ENCODE measurements around the gene LEF1. TPM values are rescaled to one million over a fixed set of nuclear protein-coding genes. Genes with fewer than 3 reads are reported as not detected.

The LEF1 gene
- total and polyA plus RNA-seq, 2 donors (not counting 3 experiments of a cell fraction or from before 2014, with no cell fraction given) = 0.46 TPM; not detected in 1

DNA sequence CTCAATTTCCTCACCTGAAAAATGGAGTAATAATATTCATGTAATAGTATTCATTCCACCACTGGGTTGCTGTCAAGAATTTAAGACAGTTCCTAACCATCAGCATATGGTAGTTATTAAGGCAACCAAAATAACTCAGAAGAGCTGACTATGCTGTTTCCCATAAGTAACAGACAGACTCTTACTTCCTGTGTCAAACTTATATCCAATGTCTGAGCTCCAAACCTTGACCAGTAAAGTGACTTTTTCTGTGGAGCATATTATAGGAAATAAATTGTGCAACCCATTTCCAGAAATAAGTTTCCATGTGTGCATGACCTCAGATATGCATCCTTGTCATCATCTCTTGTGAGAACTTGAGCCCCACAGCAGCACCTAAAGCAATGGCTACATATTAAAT, 100.3 kb downstream of the LEF1 start:
- Histone ChIP-seq H3K4me2 (ENCODE audit: insufficient read depth, low read length) (no peak overlapping the region), H3K9ac (replicated peaks; ENCODE audit: extremely low read depth, insufficient read depth, low read length) (no peak overlapping the region), H3K36me3 (ENCODE audit: control insufficient read depth in 2 of 2, extremely low read depth in 1 of 2, insufficient read depth in 2 of 2, low read length in 2 of 2) (no peaks in the 10 kb centered on the region), H3K79me2 (ENCODE audit: control insufficient read depth, insufficient read depth, low read length) (no peaks in the 10 kb centered on the region), H3K27me3 (ENCODE audit: control insufficient read depth in 2 of 2, insufficient read depth in 2 of 2, low read length in 2 of 2) (no peaks in the 10 kb centered on the region), H3K9me3 (replicated peaks; ENCODE audit: control insufficient read depth, insufficient read depth, low read length) (no peaks in the 10 kb centered on the region), H3K9me1 (replicated peaks; ENCODE audit: control insufficient read depth, extremely low read depth, insufficient read depth, low read length) (no peaks in the 10 kb centered on the region), H3K4me1 (ENCODE audit: control insufficient read depth, extremely low read depth, insufficient read depth, low read length) (no peaks in the 10 kb centered on the region), H3K27ac (ENCODE audit: insufficient read depth, low read depth, low read length) (no peak overlapping the region), H2AFZ (ENCODE audit: low read depth, low read length) (no peak overlapping the region), H4K20me1 (replicated peaks; ENCODE audit: control insufficient read depth, extremely low read depth, insufficient read depth, low read length) (no peaks in the 10 kb centered on the region), H3K4me3 (replicated peaks in 1 of 3; ENCODE audit: insufficient read depth in 1 of 3, low read depth in 1 of 3, low read length in 3 of 3) (no peak overlapping the region)
- FAIRE-seq = no peak
- TF ChIP-seq FOS (IDR thresholded peaks at IDR 0.05; ENCODE audit: borderline replicate concordance, insufficient read depth, low read length) (no peak), EZH2 (IDR thresholded peaks at IDR 0.05; ENCODE audit: borderline replicate concordance, low read depth, low read length, severe bottlenecking) (no peak), GATA2 (IDR thresholded peaks at IDR 0.05; ENCODE audit: insufficient read depth, insufficient read length, low read depth, low read length) (no peak), POLR2AphosphoS5 (IDR thresholded peaks at IDR 0.05; ENCODE audit: insufficient read depth, low read depth, low read length) (no peak), JUN (IDR thresholded peaks at IDR 0.05; ENCODE audit: borderline replicate concordance, insufficient read depth, insufficient read length, low read depth) (no peak), MYC (IDR thresholded peaks at IDR 0.05; ENCODE audit: low read depth, low read length) (no peak), POLR2A (IDR thresholded peaks at IDR 0.05; ENCODE audit: low read depth, low read length) (no peak)
- TF ChIP-seq, protein P1, sequence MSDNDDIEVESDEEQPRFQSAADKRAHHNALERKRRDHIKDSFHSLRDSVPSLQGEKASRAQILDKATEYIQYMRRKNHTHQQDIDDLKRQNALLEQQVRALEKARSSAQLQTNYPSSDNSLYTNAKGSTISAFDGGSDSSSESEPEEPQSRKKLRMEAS (IDR thresholded peaks at IDR 0.05; ENCODE audit: insufficient read depth, insufficient read length) = no peak
- TF ChIP-seq, protein P2, sequence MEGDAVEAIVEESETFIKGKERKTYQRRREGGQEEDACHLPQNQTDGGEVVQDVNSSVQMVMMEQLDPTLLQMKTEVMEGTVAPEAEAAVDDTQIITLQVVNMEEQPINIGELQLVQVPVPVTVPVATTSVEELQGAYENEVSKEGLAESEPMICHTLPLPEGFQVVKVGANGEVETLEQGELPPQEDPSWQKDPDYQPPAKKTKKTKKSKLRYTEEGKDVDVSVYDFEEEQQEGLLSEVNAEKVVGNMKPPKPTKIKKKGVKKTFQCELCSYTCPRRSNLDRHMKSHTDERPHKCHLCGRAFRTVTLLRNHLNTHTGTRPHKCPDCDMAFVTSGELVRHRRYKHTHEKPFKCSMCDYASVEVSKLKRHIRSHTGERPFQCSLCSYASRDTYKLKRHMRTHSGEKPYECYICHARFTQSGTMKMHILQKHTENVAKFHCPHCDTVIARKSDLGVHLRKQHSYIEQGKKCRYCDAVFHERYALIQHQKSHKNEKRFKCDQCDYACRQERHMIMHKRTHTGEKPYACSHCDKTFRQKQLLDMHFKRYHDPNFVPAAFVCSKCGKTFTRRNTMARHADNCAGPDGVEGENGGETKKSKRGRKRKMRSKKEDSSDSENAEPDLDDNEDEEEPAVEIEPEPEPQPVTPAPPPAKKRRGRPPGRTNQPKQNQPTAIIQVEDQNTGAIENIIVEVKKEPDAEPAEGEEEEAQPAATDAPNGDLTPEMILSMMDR (IDR thresholded peaks at IDR 0.05; ENCODE audit: extremely low read depth in 1 of 2, insufficient read depth in 1 of 2, low read depth in 1 of 2, low read length in 2 of 2) = no peak
- dilution Hi-C loops (cut with MboI; ENCODE audit: extremely low pct_ligation_motif_present, low sequenced_read_pairs) = no loop called here
- ChIA-PET CTCF (interaction anchor here (1.1 kb wide), 1 partner anchor 11 kb away, joined by 3 read pairs; no protein-coding TSS in a partner anchor), POLR2A (no interaction called here)
- intact Hi-C loops (cut with micrococcal nuclease) = no loop called here
- no peak for DNase-seq (ENCODE audit: low read depth, low spot score)
- no TSS peak for BruUV-seq (replicated peaks)

Data from endothelial cell of umbilical vein (primary cell).